Mesenchymal stem cell (in vitro differentiated cells and primary cell): ENCODE measurements around the gene TOX3.

ENCODE experiments used
- DNase-seq: peaks from one replicate; pipeline ENCODE4 v3.0.0-alpha.2; 2013
- H2AFZ ChIP-seq: one replicate; pipeline ENCODE4 v1.6.1; 2013; ENCODE audit warnings: low read depth, mild to moderate bottlenecking, control low read depth, inconsistent platforms, low read length, moderate library complexity
- H2AK5ac ChIP-seq: 2 replicates; pipeline ENCODE4 v1.6.1; 2013; ENCODE audit warnings: low read length, moderate library complexity, mild to moderate bottlenecking, inconsistent platforms; ENCODE audit not compliant: severe bottlenecking
- H2BK120ac ChIP-seq: one replicate; pipeline ENCODE4 v1.6.1; 2013; ENCODE audit warnings: low read depth, mild to moderate bottlenecking, inconsistent platforms, low read length, moderate library complexity
- H2BK12ac ChIP-seq, 2 experiments: one replicate each; pipeline ENCODE4 v1.6.1; 2013; ENCODE audit warnings: inconsistent platforms in 2 of 2, low read length in 2 of 2, mild to moderate bottlenecking in 2 of 2, moderate library complexity in 2 of 2, control low read depth in 1 of 2
- H2BK15ac ChIP-seq: one replicate; pipeline ENCODE4 v1.6.1; 2013; ENCODE audit warnings: mild to moderate bottlenecking, low read depth, inconsistent platforms; ENCODE audit not compliant: poor library complexity, severe bottlenecking
- H2BK5ac ChIP-seq: 2 replicates; pipeline ENCODE4 v1.6.1; 2013; ENCODE audit warnings: low read depth, mild to moderate bottlenecking, low read length, control low read depth, inconsistent platforms; ENCODE audit not compliant: poor library complexity, severe bottlenecking
- H3K14ac ChIP-seq, 2 experiments: one replicate each; pipeline ENCODE4 v1.6.1; 2013; ENCODE audit warnings: inconsistent platforms in 2 of 2, low read length in 2 of 2, control low read depth in 1 of 2, mild to moderate bottlenecking in 1 of 2, moderate library complexity in 1 of 2
- H3K18ac ChIP-seq, 2 experiments: one replicate each; pipeline ENCODE4 v1.6.1; 2013; ENCODE audit warnings: inconsistent platforms in 2 of 2, low read length in 2 of 2, control low read depth in 1 of 2, low read depth in 1 of 2, mild to moderate bottlenecking in 1 of 2
- H3K23ac ChIP-seq, 2 experiments: one replicate each; pipeline ENCODE4 v1.6.1; 2013; ENCODE audit warnings: inconsistent platforms in 2 of 2, low read length in 2 of 2, mild to moderate bottlenecking in 2 of 2, moderate library complexity in 2 of 2, control low read depth in 1 of 2
- H3K27ac ChIP-seq: 2 replicates; pipeline ENCODE4 v1.5.1; 2013; ENCODE audit warnings: mild to moderate bottlenecking, moderate library complexity, low read length, control low read depth, inconsistent platforms; ENCODE audit not compliant: poor library complexity, severe bottlenecking
- H3K27me3 ChIP-seq, 2 experiments: 2 replicates each; pipeline versions ENCODE4 v1.6.1 to v1.7.0; 2013; ENCODE audit warnings: low read length in 2 of 2, mild to moderate bottlenecking in 2 of 2, moderate library complexity in 2 of 2, control low read depth in 1 of 2, inconsistent platforms in 1 of 2; ENCODE audit not compliant: control insufficient read depth in 1 of 2, insufficient read depth in 1 of 2
- H3K36me3 ChIP-seq, 2 experiments: 2 replicates each; pipeline versions ENCODE4 v1.6.1 to v1.7.0; 2013; ENCODE audit warnings: low read length in 2 of 2, control low read depth in 1 of 2, inconsistent platforms in 1 of 2, low read depth in 1 of 2, mild to moderate bottlenecking in 1 of 2; ENCODE audit not compliant: insufficient read depth in 2 of 2, control insufficient read depth in 1 of 2
- H3K4ac ChIP-seq, 2 experiments: one replicate each; pipeline ENCODE4 v1.6.1; 2013; ENCODE audit warnings: inconsistent platforms in 2 of 2, low read length in 2 of 2, mild to moderate bottlenecking in 2 of 2, moderate library complexity in 2 of 2, control low read depth in 1 of 2, low read depth in 1 of 2
- H3K4me1 ChIP-seq: 2 replicates; pipeline ENCODE4 v1.6.1; 2013; ENCODE audit warnings: low read depth, low read length, control low read depth; ENCODE audit not compliant: control insufficient read depth, insufficient read depth
- H3K4me2 ChIP-seq: 2 replicates; pipeline ENCODE4 v1.6.1; 2013; ENCODE audit warnings: low read length, mild to moderate bottlenecking, inconsistent platforms; ENCODE audit not compliant: poor library complexity, severe bottlenecking
- H3K4me3 ChIP-seq, 2 experiments: 2 replicates each; pipeline versions ENCODE4 v1.5.1 to v1.7.0; 2013; ENCODE audit warnings: low read length in 2 of 2, mild to moderate bottlenecking in 2 of 2, control low read depth in 1 of 2, low read depth in 1 of 2; ENCODE audit not compliant: insufficient read depth in 1 of 2
- H3K79me1 ChIP-seq: replicated peaks from 2 replicates; pipeline ENCODE4 v1.6.1; 2013; ENCODE audit warnings: mild to moderate bottlenecking, control low read depth, low read length, inconsistent platforms; ENCODE audit not compliant: poor library complexity, severe bottlenecking
- H3K9ac ChIP-seq: 2 replicates; pipeline ENCODE4 v1.7.0; 2013; ENCODE audit warnings: mild to moderate bottlenecking, low read length, moderate library complexity
- H3K9me3 ChIP-seq: 2 replicates; pipeline ENCODE4 v1.7.0; 2013; ENCODE audit warnings: mild to moderate bottlenecking, low read length; ENCODE audit not compliant: control insufficient read depth
- H4K8ac ChIP-seq: one replicate; pipeline ENCODE4 v1.6.1; 2013; ENCODE audit warnings: inconsistent platforms, mild to moderate bottlenecking, low read length, moderate library complexity
- H4K91ac ChIP-seq: one replicate; pipeline ENCODE4 v1.6.1; 2013; ENCODE audit warnings: mild to moderate bottlenecking, low read length, inconsistent platforms
- WGBS: methylation state at CpG from one replicate; pipeline ENCODE4 v1.1.7; 2013; ENCODE audit warnings: mixed read lengths; 5-methylcytosine and 5-hydroxymethylcytosine counted together

The TOX3 gene

GRCh38 chr16:52418201-52418600 is 128.7 kb downstream of the TOX3 start:
- Histone ChIP-seq H4K91ac (no peak overlapping the region), H3K27ac (no peak overlapping the region), H2BK5ac (no peak overlapping the region), H4K8ac (no peak overlapping the region), H2BK15ac (no peak overlapping the region), H3K18ac (no peak overlapping the region), H3K79me1 (no peaks in the 10 kb centered on the region), H2BK12ac (no peak overlapping the region), H3K23ac (no peak overlapping the region), H3K4me1 (no peaks in the 10 kb centered on the region), H3K14ac (no peak overlapping the region), H3K4ac (no peak overlapping the region), H3K4me3 (no peak overlapping the region), H2AFZ (no peak overlapping the region), H3K27me3 (no peaks in the 10 kb centered on the region), H3K9ac (no peak overlapping the region), H3K4me2 (no peak overlapping the region), H2AK5ac (no peak overlapping the region), H2BK120ac (no peak overlapping the region), H3K9me3 (peaks cover 20% of the 10 kb centered on the region), H3K36me3 (no peaks in the 10 kb centered on the region)
- DNase-seq: no peak
- WGBS: 51% methylated on average over 3 of the region's 3 CpGs

DNA sequence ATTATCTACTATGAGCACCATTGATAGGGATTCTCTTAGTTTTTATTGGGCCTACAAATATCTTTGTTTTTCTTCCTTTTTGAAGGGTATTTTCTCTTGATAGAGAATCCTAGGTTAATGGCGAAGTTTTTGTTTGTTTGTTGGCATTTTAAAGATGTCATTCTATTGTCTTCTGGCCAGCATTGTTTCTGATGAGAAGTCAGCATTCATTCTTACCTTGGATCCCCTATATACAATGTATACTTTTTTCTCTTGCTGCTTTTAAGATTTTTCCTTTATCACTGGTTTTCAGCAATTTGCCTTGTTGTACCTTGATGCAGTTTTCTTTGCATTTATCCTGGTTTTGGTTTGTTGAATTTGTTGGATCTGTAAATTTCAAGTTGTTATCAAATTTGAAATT is 130.1 kb downstream of the TOX3 start:
- H2BK15ac ChIP-seq: no peak overlapping the region
- H3K14ac ChIP-seq: no peak overlapping the region
- no peak overlapping the region for H4K8ac ChIP-seq
- H2AK5ac ChIP-seq: no peak overlapping the region
- H3K4me1 ChIP-seq: no peaks in the 10 kb centered on the region
- H3K4me2 ChIP-seq: no peak overlapping the region
- no peak overlapping the region for H4K91ac ChIP-seq
- H3K79me1 ChIP-seq: no peaks in the 10 kb centered on the region
- no peak overlapping the region for H3K4me3 ChIP-seq
- no peak overlapping the region for H3K4ac ChIP-seq
- no peak for DNase-seq
- no peak overlapping the region for H2BK5ac ChIP-seq
- no peaks in the 10 kb centered on the region for H3K36me3 ChIP-seq
- H2BK12ac ChIP-seq: no peak overlapping the region
- H3K18ac ChIP-seq: no peak overlapping the region
- H3K27me3 ChIP-seq: no peaks in the 10 kb centered on the region
- H3K27ac ChIP-seq: no peak overlapping the region
- H2AFZ ChIP-seq: no peak overlapping the region
- H3K9ac ChIP-seq: no peak overlapping the region
- no peak overlapping the region for H2BK120ac ChIP-seq
- WGBS: no CpG with 5 or more reads among the region's 1 CpG
- H3K23ac ChIP-seq: no peak overlapping the region
- peaks cover 20% of the 10 kb centered on the region for H3K9me3 ChIP-seq

GRCh38 chr16:52411011-52411410 is 135.9 kb downstream of the TOX3 start:
- H3K27me3 ChIP-seq: no peaks in the 10 kb centered on the region
- no peaks in the 10 kb centered on the region for H3K36me3 ChIP-seq
- no peak for DNase-seq
- no peak overlapping the region for H2BK15ac ChIP-seq
- no peak overlapping the region for H3K23ac ChIP-seq
- no peak overlapping the region for H3K9ac ChIP-seq
- H3K4me2 ChIP-seq: no peak overlapping the region
- no peaks in the 10 kb centered on the region for H3K79me1 ChIP-seq
- no peaks in the 10 kb centered on the region for H3K4me1 ChIP-seq
- WGBS: 58% methylated on average over 3 of the region's 3 CpGs
- no peak overlapping the region for H2BK5ac ChIP-seq
- H3K27ac ChIP-seq: no peak overlapping the region
- H2BK120ac ChIP-seq: no peak overlapping the region
- H2BK12ac ChIP-seq: no peak overlapping the region
- H3K14ac ChIP-seq: no peak overlapping the region
- no peak overlapping the region for H2AFZ ChIP-seq
- no peak overlapping the region for H2AK5ac ChIP-seq
- H4K91ac ChIP-seq: no peak overlapping the region
- no peak overlapping the region for H3K18ac ChIP-seq
- H4K8ac ChIP-seq: no peak overlapping the region
- no peak overlapping the region for H3K4me3 ChIP-seq
- no peak overlapping the region for H3K4ac ChIP-seq
- peaks cover 3% of the 10 kb centered on the region for H3K9me3 ChIP-seq

- no peak overlapping the region for H3K4me3 ChIP-seq
- no peaks in the 10 kb centered on the region for H3K79me1 ChIP-seq
- 92% methylated on average over 1 of the region's 1 CpG for WGBS
- no peak overlapping the region for H2BK12ac ChIP-seq
- no peak overlapping the region for H3K9ac ChIP-seq
- H2BK15ac ChIP-seq: no peak overlapping the region
- no peak overlapping the region for H4K8ac ChIP-seq
- no peak overlapping the region for H3K18ac ChIP-seq
- H2BK120ac ChIP-seq: no peak overlapping the region
- no peaks in the 10 kb centered on the region for H3K27me3 ChIP-seq
- H3K27ac ChIP-seq: no peak overlapping the region
- no peak overlapping the region for H2AFZ ChIP-seq
- H4K91ac ChIP-seq: no peak overlapping the region
- no peak for DNase-seq
- no peaks in the 10 kb centered on the region for H3K9me3 ChIP-seq
- H2BK5ac ChIP-seq: no peak overlapping the region
- no peak overlapping the region for H2AK5ac ChIP-seq
- no peak overlapping the region for H3K4ac ChIP-seq
- H3K4me2 ChIP-seq: no peak overlapping the region
- no peak overlapping the region for H3K23ac ChIP-seq
- no peak overlapping the region for H3K14ac ChIP-seq
- H3K4me1 ChIP-seq: no peaks in the 10 kb centered on the region
- no peaks in the 10 kb centered on the region for H3K36me3 ChIP-seq
Observed at GRCh38 chr16:52408191-52408845, 138.6 kb downstream of the TOX3 start.
